HFF-Myc (cell line): ENCODE measurements around the gene ZMAT5.

Experiments used
- DNase-seq: peaks from one replicate; pipeline ENCODE4 v3.0.0-alpha.2; 2011; ENCODE audit warnings: low read depth; ENCODE audit errors: extremely low read depth
- H3K4me3 ChIP-seq: replicated peaks from 2 replicates; pipeline ENCODE4 v1.5.1; 2011; ENCODE audit warnings: low read depth, mild to moderate bottlenecking, control low read depth, low read length
- CTCF ChIP-seq: IDR thresholded peaks from 2 replicates; pipeline ENCODE4 v1.5.1; 2012; ENCODE audit warnings: mild to moderate bottlenecking, low read depth, low read length, control low read depth; ENCODE audit errors: missing control alignments

Gene ZMAT5

GRCh38 chr22:29788339-29789279 lies 21.8 kb upstream of the ZMAT5 start:
- H3K4me3 ChIP-seq = no peak overlapping the region
- no peak for TF ChIP-seq CTCF
- DNase-seq = no peak

GRCh38 chr22:29787371-29787980 lies 20.7 kb upstream of the ZMAT5 start:
- DNase-seq = no peak
- H3K4me3 ChIP-seq = no peak overlapping the region
- no peak for TF ChIP-seq CTCF

GRCh38 chr22:29786031-29786430 lies 19.2 kb upstream of the ZMAT5 start:
- TF ChIP-seq CTCF = no peak
- no peak overlapping the region for H3K4me3 ChIP-seq
- no peak for DNase-seq

GRCh38 chr22:29784451-29785361 lies 17.9 kb upstream of the ZMAT5 start:
- H3K4me3 ChIP-seq = no peak overlapping the region
- no peak for TF ChIP-seq CTCF
- no peak for DNase-seq

- DNase-seq = no peak
- H3K4me3 ChIP-seq = no peak overlapping the region
- TF ChIP-seq CTCF = no peak
Observed at GRCh38 chr22:29782061-29782845, 15.4 kb upstream of the ZMAT5 start.
